ENCODE measurements around the gene RICTOR.

GRCh38 chr5:39022151-39022550 is 52.0 kb downstream of the RICTOR start:
- TF ChIP-seq E2F4 (CRISPR knock-in tag; IDR thresholded peaks at IDR 0.05; ENCODE audit: borderline replicate concordance, low read depth) = no peak
- TF ChIP-seq CTCF (IDR thresholded peaks at IDR 0.05) = no peak
- no peak for TF ChIP-seq JAZF1 (CRISPR knock-in tag; IDR thresholded peaks at IDR 0.05)
- no peak for TF ChIP-seq PREB (CRISPR knock-in tag; IDR thresholded peaks at IDR 0.05; ENCODE audit: borderline replicate concordance)
- TF ChIP-seq AFF4 (CRISPR knock-in tag; IDR thresholded peaks at IDR 0.05; ENCODE audit: borderline replicate concordance) = no peak
